GM12878 (cell line): ENCODE data around the gene SNAPC4. TPM values are rescaled to one million over a fixed set of nuclear protein-coding genes. Genes with fewer than 3 reads are reported as not detected.

Source experiments
- ATAC-seq: fragments of 200-7000 bp; cut with Tn5 transposase; 3 replicates; pipeline ENCODE4 v1.9.1; 2020; ENCODE audit warnings: mild to moderate bottlenecking, moderate library complexity
- BruUV-seq: library from RNA; stranded (reverse); fragments of 400-500 nt; replicated peaks from 2 replicates; lab custom pipeline; 2021; lab: Mats Ljungman, UMichigan
- CTCF ChIA-PET: fragments of 300-600 bp; sonication (Branson Sonifier 250); formaldehyde crosslinking; extraction: SDS; loops from one replicate; lab custom pipeline; 2021; ENCODE audit warnings: inconsistent platforms; lab: Yijun Ruan, JAX
- POLR2A ChIA-PET: fragments of 350-600 bp; formaldehyde crosslinking; extraction: SDS; loops from one replicate; lab custom pipeline; 2021; ENCODE audit warnings: inconsistent platforms; lab: Charles Lee
- RAD21 ChIA-PET: fragments of 300-600 bp; sonication (Branson Sonifier 250); formaldehyde crosslinking; loops from one replicate; lab custom pipeline; 2023; ENCODE audit warnings: antibody characterized with exemption; ENCODE audit not compliant: unreplicated experiment; lab: Charles Lee
- SMC1A ChIA-PET: fragments of 300-600 bp; sonication (Branson Sonifier 250); formaldehyde crosslinking; loops from one replicate; lab custom pipeline; 2023; ENCODE audit not compliant: unreplicated experiment, uncharacterized antibody; lab: Charles Lee
- DNase-seq: peaks from one replicate; pipeline ENCODE4 v3.0.0-alpha.2; 2011; ENCODE audit warnings: low read depth, low spot score
- FAIRE-seq: peaks from 3 replicates; lab custom pipeline; 2011; peaks lifted over from hg19 to GRCh38; lab: Jason Lieb, UNC
- H2AFZ ChIP-seq: 2 replicates; pipeline ENCODE4 v1.6.0; 2011; ENCODE audit warnings: low read depth, low read length, control low read depth; ENCODE audit not compliant: control insufficient read depth
- H3K27ac ChIP-seq: 2 replicates; pipeline ENCODE4 v1.5.1; 2011; ENCODE audit warnings: control low read depth; ENCODE audit not compliant: control insufficient read depth, insufficient read depth
- H3K27me3 ChIP-seq, 2 experiments: replicated peaks in 1 of 2; 2 replicates each; pipeline versions ENCODE4 v1.6.0 to v1.6.1; 2011; ENCODE audit warnings: low read length in 1 of 2; ENCODE audit not compliant: control insufficient read depth in 2 of 2, insufficient read depth in 2 of 2
- H3K36me3 ChIP-seq, 2 experiments: 2 replicates each; pipeline ENCODE4 v1.5.1; 2011; ENCODE audit warnings: low read length in 1 of 2; ENCODE audit not compliant: control insufficient read depth in 2 of 2, insufficient read depth in 2 of 2
- H3K4me1 ChIP-seq: 2 replicates; pipeline ENCODE4 v1.6.1; 2011; ENCODE audit warnings: mild to moderate bottlenecking, low read length, moderate library complexity, mixed read lengths; ENCODE audit not compliant: control insufficient read depth, insufficient read depth
- H3K4me2 ChIP-seq: 2 replicates; pipeline ENCODE4 v1.6.0; 2011; ENCODE audit warnings: control low read depth; ENCODE audit not compliant: control insufficient read depth, insufficient read depth
- H3K4me3 ChIP-seq: fragments of 200-600 bp; sonication (generic); 2 replicates; pipeline ENCODE4 v1.5.1; 2016
- H3K79me2 ChIP-seq: 2 replicates; pipeline ENCODE4 v1.6.0; 2011; ENCODE audit warnings: low read length; ENCODE audit not compliant: control insufficient read depth, insufficient read depth
- H3K9ac ChIP-seq: 2 replicates; pipeline ENCODE4 v1.8.0; 2011; ENCODE audit warnings: low read length, control low read depth, mixed read lengths; ENCODE audit not compliant: control insufficient read depth, insufficient read depth
- H3K9me3 ChIP-seq: replicated peaks from 3 replicates; pipeline ENCODE4 v1.5.1; 2011; ENCODE audit warnings: mild to moderate bottlenecking, low read length; ENCODE audit not compliant: control insufficient read depth, insufficient read depth
- H4K20me1 ChIP-seq: 2 replicates; pipeline ENCODE4 v1.6.0; 2011; ENCODE audit not compliant: control insufficient read depth, insufficient read depth
- ASH2L ChIP-seq: fragments of 300-600, 200-600 bp; sonication (generic); IDR thresholded peaks from 2 replicates; pipeline ENCODE4 v1.6.1; 2017; ENCODE audit warnings: low read depth, mild to moderate bottlenecking, borderline replicate concordance
- ETV6 ChIP-seq, 2 experiments: fragments of 450-650 bp in 1 of 2; IDR thresholded peaks in 1 of 2; conservative IDR thresholded peaks in 1 of 2; 2 replicates each; pipeline ENCODE4 v1.6.1; 2014; ENCODE audit warnings: antibody characterized with exemption in 1 of 2, borderline replicate concordance in 1 of 2, low read depth in 1 of 2, mild to moderate bottlenecking in 1 of 2, moderate library complexity in 1 of 2
- EZH2 ChIP-seq: IDR thresholded peaks from 2 replicates; pipeline ENCODE4 v1.6.1; 2012; ENCODE audit warnings: low read depth, mild to moderate bottlenecking, control low read depth, inconsistent platforms, low read length, borderline replicate concordance; ENCODE audit not compliant: control insufficient read depth
- LARP7 ChIP-seq: fragments of 450-650 bp; IDR thresholded peaks from 2 replicates; pipeline ENCODE4 v1.6.1; 2017; ENCODE audit warnings: mild to moderate bottlenecking
- MYC ChIP-seq: IDR thresholded peaks from 2 replicates; pipeline ENCODE4 v1.6.1; 2011; ENCODE audit warnings: mild to moderate bottlenecking, low read length, moderate library complexity, inconsistent platforms; ENCODE audit not compliant: insufficient read depth, insufficient replicate concordance, insufficient read length, severe bottlenecking
- POLR2A ChIP-seq: IDR thresholded peaks from 2 replicates; pipeline ENCODE4 v1.6.1; 2011; ENCODE audit warnings: low read depth, mild to moderate bottlenecking, low read length
- RAD21 ChIP-seq: IDR thresholded peaks from 2 replicates; pipeline ENCODE4 v1.6.1; 2011; ENCODE audit warnings: mild to moderate bottlenecking, low read depth, low read length, moderate library complexity; ENCODE audit not compliant: insufficient read depth
- RBBP5 ChIP-seq: fragments of 200-600 bp; sonication (generic); conservative IDR thresholded peaks from 2 replicates; pipeline ENCODE4 v1.6.1; 2016
- SMC3 ChIP-seq: IDR thresholded peaks from 2 replicates; pipeline ENCODE4 v1.6.1; 2011; ENCODE audit warnings: low read length, improper control_type of control experiment, borderline replicate concordance
- SRF ChIP-seq, 2 experiments: IDR thresholded peaks; 2 replicates each; pipeline ENCODE4 v1.6.1; 2011; ENCODE audit warnings: low read depth in 2 of 2, low read length in 2 of 2, mild to moderate bottlenecking in 1 of 2, moderate library complexity in 1 of 2
- WGBS: methylation state at CpG from one replicate; pipeline ENCODE4 v1.1.6; 2016; ENCODE audit warnings: low lambda C conversion rate; ENCODE audit not compliant: insufficient replicate concordance, insufficient coverage; ENCODE audit errors: missing lambda C conversion rate; 5-methylcytosine and 5-hydroxymethylcytosine counted together
- in situ Hi-C: fragments of 300-500 bp; cut with MboI; formaldehyde crosslinking; loops from 9 replicates; pipeline ENCODE4 v1.14.3; 2018; ENCODE audit warnings: mixed read lengths
- intact Hi-C: fragments of 100-400 bp; cut with micrococcal nuclease; formaldehyde crosslinking; loops from one replicate; pipeline ENCODE4 v1.14.2; 2022; ENCODE audit not compliant: unreplicated experiment
- polyA plus RNA-seq, 11 experiments: library from polyadenylated mRNA; depleted of rRNA in 4 of 11; unstranded in 6 of 11; stranded (reverse) in 5 of 11; fragments of >200 nt; fragmentation: Nextera tagmentation in 4 of 11; fragmentation: Illumina TruSeq in 1 of 11; extraction: Ambion mirVana in 4 of 11; extraction: Trizol in 1 of 11; gene quantifications; 1 replicate in 1 of 11; 2 replicates in 10 of 11; pipeline versions ENCODE4 v1.2.1 to v1.2.3, GENCODE V29; 2011 to 2016; ENCODE audit warnings: inconsistent platforms in 2 of 11, missing spikeins in 2 of 11, low read depth in 1 of 11
- total RNA-seq, 4 experiments: library from RNA; depleted of rRNA in 3 of 4; stranded (reverse); fragments of >200 nt in 3 of 4; fragmentation: Illumina TruSeq in 1 of 4; extraction: Trizol in 1 of 4; gene quantifications; 2 replicates each; pipeline versions ENCODE4 v1.2.1 to v1.2.3, GENCODE V29; 2013 to 2021
- TF ChIP-seq, protein P1 (sequence below): IDR thresholded peaks from 2 replicates; pipeline ENCODE4 v1.6.1; 2011; ENCODE audit warnings: borderline replicate concordance, low read depth, mild to moderate bottlenecking, moderate library complexity, low read length; ENCODE audit not compliant: insufficient read depth, poor library complexity, severe bottlenecking

SNAPC4 gene
- total and polyA plus RNA-seq, 10 of the 15 experiments (the other 5 are each of a cell fraction or from before 2014, with no cell fraction given): 0.42 to 19.8 (median 7.0) TPM

DNA sequence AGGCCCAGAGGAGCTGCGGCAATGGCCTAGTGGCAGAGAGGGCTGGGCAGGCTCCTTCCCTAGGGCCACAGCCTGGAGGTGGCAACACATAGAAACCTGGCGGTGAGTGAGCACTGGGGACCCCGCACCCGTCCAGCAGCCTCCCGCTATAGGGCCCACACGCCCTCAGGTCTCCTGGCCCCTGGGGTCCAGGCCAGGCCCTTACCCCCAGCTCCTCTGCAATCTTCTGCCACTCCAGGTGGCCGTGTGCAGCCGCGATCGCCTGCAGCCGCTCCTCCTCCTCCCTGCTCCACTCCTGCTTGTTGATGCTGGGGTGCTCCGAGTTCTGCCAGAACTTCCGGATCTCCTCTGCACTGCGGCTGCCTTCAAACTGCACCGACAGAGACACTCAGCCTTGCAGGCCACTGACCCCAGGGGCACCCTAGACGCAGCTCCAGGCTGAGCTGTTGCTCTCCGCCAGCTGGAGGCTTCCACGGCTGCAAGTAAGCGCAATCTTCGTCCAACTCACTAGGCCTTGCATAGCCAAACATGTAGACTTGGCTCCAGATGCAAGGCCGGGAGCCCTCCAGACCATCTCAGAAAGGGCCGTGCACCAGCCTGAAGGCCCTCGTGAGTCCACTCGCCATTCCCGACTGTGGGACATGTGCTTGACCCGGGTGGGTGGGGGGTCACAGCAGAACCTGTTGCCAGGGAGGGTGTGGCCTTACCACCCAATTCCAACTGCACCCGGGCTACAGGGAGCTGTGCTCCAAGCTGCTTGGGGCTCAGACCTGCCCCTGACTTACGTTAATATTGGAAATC, 8.0 kb downstream of the SNAPC4 start:
- Histone ChIP-seq H3K27me3 (no peaks in the 10 kb centered on the region), H4K20me1 (no peaks in the 10 kb centered on the region), H3K4me3 (no peak overlapping the region), H2AFZ (no peak overlapping the region), H3K9me3 (no peaks in the 10 kb centered on the region), H3K4me2 (no peak overlapping the region), H3K79me2 (no peaks in the 10 kb centered on the region), H3K4me1 (no peaks in the 10 kb centered on the region), H3K36me3 (peaks cover 27 to 43% of the 10 kb centered on the region in 2 experiments), H3K27ac (no peak overlapping the region), H3K9ac (no peak overlapping the region)
- FAIRE-seq (no peak), ATAC-seq (no peak), DNase-seq (no peak)
- 94% methylated on average over 27 of the region's 28 CpGs for WGBS
- ChIA-PET POLR2A (no interaction called here), SMC1A (no interaction called here), CTCF (interaction anchor here (1.4 kb wide), 1 partner anchor 12 kb away, joined by 3 read pairs; no protein-coding TSS in a partner anchor), RAD21 (no interaction called here)
- intact Hi-C loops (no loop called here), in situ Hi-C loops (no loop called here)
- TF ChIP-seq ASH2L (no peak), SMC3 (no peak), EZH2 (no peak), POLR2A (peak; percentile 63)
- BruUV-seq: no TSS peak

DNA sequence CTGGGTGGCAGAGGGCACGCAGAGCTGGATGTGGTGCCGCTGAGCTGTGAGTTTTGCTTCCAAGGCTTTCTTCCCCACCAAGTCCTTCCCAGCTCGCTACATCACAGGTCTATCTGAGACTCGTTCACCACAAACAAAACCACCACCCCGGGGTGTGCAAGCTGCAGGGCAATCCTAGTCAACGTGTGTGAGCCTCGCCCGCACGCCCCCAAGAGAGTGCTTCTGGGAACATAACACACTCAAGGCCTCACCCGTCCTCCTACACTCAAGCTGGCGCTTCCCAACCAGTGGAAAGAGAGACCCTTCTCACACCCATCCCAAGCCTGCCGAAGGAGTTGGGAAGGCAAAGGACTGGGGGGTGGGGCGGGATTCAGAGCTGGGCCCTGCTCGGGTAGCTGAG, 10.6 kb downstream of the SNAPC4 start:
- no peaks in the 10 kb centered on the region for H3K9me3 ChIP-seq
- TF ChIP-seq, protein P1, sequence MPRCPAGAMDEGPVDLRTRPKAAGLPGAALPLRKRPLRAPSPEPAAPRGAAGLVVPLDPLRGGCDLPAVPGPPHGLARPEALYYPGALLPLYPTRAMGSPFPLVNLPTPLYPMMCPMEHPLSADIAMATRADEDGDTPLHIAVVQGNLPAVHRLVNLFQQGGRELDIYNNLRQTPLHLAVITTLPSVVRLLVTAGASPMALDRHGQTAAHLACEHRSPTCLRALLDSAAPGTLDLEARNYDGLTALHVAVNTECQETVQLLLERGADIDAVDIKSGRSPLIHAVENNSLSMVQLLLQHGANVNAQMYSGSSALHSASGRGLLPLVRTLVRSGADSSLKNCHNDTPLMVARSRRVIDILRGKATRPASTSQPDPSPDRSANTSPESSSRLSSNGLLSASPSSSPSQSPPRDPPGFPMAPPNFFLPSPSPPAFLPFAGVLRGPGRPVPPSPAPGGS: peak; percentile 20
- TF ChIP-seq RAD21 (no peak), LARP7 (no peak), MYC (no peak), RBBP5 (no peak), ETV6 (conservative IDR thresholded peaks at IDR 0.05 in 1 of 2, IDR thresholded peaks at IDR 0.05 in 1 of 2; ENCODE audit: borderline replicate concordance in 1 of 2, low read depth in 1 of 2) (no peak), SRF (IDR thresholded peaks at IDR 0.05; ENCODE audit: low read depth in 2 of 2, low read length in 2 of 2) (no peak)
- in situ Hi-C loops (no loop called here), intact Hi-C loops (no loop called here)
- no peaks in the 10 kb centered on the region for H3K27me3 ChIP-seq
- 92% methylated on average over 14 of the region's 14 CpGs for WGBS
- H2AFZ ChIP-seq: no peak overlapping the region
- no peaks in the 10 kb centered on the region for H3K4me1 ChIP-seq
- BruUV-seq: no TSS peak
- SMC1A ChIA-PET: no interaction called here
- no peak for ATAC-seq
- H4K20me1 ChIP-seq: no peaks in the 10 kb centered on the region
- no peak overlapping the region for H3K4me3 ChIP-seq
- H3K79me2 ChIP-seq: no peaks in the 10 kb centered on the region
- no peak for FAIRE-seq
- no peak overlapping the region for H3K9ac ChIP-seq
- POLR2A ChIA-PET: interaction anchor here (1.0 kb wide), 1 partner anchor 15 kb away, joined by 4 read pairs; no protein-coding TSS in a partner anchor
- RAD21 ChIA-PET: no interaction called here
- no peak overlapping the region for H3K4me2 ChIP-seq
- peaks cover 16 to 30% of the 10 kb centered on the region in 2 experiments; a peak in 3 of 4 replicates for H3K36me3 ChIP-seq
- CTCF ChIA-PET: interaction anchor here (0.9 kb wide), 1 partner anchor 11 kb away, joined by 3 read pairs; no protein-coding TSS in a partner anchor
- H3K27ac ChIP-seq: no peak overlapping the region
- DNase-seq: no peak
